Stimulated activated CD4-positive, alpha-beta T cell treated with anti-CD3 and anti-CD28 coated beads, Interleukin-1b, Interleukin-23, amount 100 ng/mL, for 1 hour (primary cell): ENCODE data around the gene SLC25A26.
"Not testable (repeated sequence)": the region's sequence is repeated elsewhere in the genome, so short reads cannot be mapped to it uniquely, and the experiment has no call there.

ENCODE experiments used
- DNase-seq, 2 donors: peaks; one replicate each; pipeline ENCODE4 v3.0.0-alpha.2; 2020; ENCODE audit warnings: low read depth in 2 of 2

The SLC25A26 gene

DNA sequence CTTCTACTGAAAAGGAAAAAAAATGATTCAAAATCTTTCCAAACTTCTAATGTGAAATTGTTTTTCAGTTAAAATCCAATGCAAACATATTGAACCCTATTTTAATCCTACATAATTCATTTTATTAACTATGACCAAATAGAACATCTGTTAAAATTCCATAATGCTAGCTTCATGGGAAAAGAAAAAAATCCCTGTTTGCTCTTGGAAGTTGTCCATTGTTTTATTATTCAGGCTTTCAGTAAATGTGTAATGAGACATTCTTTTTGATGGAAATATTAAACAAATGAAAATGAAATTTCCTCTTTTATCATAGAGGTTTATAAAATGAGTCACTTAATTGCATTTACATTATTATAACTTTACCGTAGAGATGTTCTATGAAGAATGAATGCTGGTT lies 49.5 kb downstream of the SLC25A26 start:
- no peak for DNase-seq

DNA sequence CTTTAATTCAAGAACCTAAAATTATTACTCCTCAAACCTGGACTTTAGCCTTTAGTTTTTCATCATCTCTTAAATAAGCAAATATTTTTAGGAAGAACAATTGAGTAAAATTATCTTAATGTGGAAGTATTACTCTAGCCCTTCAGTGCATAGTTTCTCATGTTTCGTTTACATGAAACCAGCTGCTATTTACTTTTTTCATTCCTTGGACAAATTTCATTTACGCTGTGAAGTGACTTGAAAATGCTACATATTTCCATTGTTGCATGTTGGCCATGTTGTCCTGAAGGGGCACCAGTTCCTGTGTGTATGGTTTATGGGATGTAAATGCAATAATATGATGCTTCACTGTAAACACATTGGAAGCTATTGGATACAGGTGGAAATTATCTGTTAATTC lies 49.9 kb downstream of the SLC25A26 start:
- DNase-seq = no peak

DNA sequence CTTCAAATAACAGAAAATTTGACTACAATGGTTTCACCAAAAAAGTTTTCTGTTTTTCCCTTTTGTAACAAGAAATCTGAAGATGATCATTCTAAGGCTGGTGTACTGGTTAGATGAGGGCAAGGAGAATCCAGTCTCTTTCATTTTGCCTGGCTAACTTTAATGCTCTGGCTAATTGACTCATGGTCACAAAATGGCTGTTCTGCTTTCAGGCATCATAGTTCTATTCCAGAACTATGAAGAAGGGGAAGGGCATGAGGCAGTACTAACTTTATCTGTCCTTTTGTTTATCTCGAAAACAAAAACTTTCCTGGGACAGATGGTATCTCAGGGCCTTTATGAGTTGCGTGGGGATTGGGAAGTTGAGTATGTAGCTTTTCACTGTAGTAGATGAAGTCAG lies 50.4 kb downstream of the SLC25A26 start:
- no peak for DNase-seq

DNA sequence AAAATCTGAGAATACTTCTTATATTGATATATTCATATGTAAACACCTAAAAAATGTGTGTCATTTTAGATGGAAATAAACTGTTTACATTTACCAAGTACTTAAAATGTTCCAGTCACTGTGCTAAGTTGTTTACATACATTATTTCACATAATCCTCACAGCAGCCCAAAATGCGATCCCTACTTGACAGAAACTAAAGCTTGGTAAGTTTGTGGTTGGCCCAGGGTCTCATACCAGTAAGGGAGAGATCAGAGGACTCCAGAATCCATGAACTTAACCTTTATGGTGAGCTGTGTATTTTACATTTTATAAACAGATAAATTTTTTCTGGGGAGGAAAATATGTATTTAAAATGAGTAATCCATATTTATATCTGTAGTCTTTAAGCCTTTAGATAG lies 51.2 kb downstream of the SLC25A26 start:
- no peak for DNase-seq

DNA sequence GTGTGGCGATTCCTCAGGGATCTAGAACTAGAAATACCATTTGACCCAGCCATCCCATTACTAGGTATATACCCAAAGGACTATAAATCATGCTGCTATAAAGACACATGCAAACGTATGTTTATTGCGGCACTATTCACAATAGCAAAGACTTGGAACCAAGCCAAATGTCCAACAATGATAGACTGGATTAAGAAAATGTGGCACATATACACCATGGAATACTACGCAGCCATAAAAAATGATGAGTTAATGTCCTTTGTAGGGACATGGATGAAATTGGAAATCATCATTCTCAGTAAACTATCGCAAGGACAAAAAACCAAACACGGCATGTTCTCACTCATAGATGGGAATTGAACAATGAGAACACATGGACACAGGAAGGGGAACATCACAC lies 54.0 kb downstream of the SLC25A26 start:
- DNase-seq = not testable (repeated sequence)

DNA sequence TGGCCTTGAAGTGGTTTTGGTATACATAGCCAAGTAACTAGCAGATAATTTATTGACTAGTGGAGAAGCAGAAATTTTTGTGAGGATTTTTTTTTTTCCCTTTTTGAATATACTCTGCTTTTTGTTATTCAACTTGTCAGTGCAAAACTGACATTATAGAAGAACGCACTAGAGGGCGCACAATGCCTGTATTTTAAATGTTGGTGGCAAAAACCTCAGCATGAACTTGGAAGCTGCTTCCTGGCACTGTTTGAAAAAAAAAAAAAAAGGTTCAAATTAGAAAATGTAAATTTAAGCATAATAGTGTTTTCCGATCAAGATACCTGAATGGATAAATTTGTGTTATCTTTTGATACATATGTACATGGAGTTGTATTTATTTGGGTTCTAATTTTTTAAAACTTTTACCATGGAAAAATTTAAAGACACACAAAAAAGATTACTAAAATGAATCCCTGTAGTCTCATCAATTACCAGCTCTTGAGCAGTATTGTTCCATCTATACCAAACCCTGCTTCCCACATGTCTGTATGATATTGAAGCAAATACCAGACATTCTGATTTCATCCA lies 56.0 kb downstream of the SLC25A26 start:
- DNase-seq = peak; percentile 27 to 31

DNA sequence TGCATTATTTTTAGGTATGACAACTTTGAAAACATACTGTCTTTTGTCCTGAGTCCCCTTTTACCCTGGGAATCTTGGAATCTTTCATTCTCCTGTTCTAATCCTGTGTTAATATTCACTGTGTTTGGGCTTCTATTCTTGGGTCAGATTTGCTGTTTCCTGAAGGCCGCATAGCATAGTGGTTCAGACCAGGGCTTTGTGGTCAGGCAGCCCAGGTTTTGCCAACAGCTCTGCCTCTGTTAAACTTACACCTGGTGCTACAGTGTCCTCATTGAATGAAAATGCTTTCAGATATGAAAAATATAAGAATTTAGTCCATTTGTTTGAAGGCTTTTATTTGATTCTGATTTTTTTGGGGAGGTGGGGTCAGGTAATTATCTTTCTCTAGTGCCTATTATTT lies 58.4 kb downstream of the SLC25A26 start:
- no peak for DNase-seq

DNA sequence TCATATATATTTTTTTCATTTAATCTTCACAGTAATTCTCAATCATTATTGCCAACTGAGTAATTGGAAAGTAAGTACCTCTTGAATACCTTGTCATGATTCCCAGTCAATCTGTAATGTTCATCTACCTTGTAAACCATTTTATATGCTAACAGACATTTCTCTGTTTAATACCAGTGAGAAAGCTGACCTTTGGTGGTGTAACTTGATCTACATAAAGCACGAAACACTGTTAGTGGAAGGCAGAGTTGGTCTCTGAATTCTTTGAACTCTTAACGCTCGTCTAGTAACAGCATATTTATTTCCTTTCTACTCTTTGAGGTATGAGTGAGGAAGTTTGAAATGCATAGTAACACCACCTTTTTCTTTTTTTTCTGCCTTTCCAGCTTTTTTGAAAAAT lies 59.5 kb downstream of the SLC25A26 start:
- DNase-seq = no peak

DNA sequence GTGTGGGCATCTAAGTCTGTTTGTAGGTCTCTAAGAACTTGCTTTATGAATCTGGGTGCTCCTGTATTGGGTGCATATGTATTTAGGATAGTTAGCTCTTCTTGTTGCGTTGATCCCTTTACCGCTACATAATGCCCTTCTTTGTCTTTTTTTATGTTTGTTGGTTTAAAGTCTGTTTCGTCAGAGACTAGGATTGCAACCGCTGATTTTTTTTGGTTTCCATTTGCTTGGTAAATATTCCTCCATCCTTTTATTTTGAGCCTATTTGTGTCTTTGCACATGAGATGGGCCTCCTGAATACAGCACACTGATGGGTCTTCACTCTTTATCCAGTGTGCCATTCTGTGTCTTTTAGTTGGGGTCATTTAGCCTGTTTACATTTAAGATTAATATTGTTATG lies 71.1 kb downstream of the SLC25A26 start:
- not testable (repeated sequence) for DNase-seq

DNA sequence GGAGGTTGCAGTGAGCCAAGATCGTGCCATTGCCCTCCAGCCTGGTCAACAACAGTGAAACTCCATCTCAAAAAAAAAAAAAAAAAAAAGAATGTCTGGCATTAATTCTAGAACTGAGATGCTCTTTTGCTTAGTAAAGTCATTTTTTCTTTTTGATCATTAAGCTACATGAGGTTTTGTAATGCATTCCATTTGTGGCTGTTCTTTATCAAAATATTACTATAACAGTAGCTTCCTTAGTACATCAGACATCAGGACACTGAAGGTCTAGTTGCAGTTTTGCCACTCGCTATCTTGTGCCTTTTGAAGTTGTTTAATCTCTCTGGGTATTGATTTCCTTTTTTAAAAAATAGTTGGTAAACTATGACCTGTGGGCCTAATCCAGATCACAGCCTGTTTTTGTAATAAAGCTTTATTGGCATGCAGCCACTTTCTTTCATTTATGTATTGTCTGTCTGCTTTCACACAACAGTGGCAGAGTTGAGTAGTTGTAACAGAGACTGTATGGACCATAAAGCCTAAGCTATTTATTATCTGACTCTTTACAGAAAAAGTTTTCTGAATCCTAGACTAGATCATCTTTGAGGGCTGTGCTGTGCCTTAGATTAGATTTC lies 76.6 kb downstream of the SLC25A26 start:
- DNase-seq = no peak

DNA sequence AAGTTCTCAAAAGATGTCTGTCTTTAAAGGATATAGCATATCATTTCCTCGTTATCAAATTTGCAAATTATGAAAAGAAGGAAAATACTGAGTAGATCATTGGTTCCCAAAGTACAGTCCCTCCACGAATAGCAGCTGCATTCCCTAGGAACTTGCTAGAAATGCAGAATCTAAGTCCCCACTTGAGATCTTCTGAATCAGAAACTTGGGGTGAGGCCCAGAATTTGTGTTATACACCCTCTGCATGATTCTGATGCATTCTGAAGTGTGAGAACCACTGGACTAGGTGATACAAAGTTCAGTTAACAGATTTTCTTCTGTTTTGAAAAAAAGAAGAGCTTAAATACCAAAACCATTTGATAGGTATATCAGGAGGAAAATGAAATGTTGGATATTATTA lies 77.1 kb downstream of the SLC25A26 start:
- no peak for DNase-seq

DNA sequence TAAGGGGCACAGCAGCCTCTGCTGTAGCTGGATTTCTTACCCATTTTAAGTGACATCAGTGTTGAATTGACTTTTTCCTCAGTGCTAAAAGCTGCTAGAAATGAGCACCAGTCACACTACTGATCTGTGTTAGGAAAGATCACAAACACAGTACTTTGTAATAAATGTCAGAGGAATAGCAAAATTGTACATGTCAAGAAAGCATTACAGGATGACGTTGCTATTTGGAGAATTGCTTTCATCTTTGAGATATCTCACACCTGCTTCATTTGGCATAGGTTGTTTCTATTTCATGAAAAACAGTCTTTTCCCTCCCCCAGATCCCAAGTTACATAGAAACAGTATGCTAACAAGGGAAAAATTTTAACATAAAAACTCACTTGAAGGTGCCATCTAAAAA lies 77.8 kb downstream of the SLC25A26 start:
- DNase-seq = no peak

DNA sequence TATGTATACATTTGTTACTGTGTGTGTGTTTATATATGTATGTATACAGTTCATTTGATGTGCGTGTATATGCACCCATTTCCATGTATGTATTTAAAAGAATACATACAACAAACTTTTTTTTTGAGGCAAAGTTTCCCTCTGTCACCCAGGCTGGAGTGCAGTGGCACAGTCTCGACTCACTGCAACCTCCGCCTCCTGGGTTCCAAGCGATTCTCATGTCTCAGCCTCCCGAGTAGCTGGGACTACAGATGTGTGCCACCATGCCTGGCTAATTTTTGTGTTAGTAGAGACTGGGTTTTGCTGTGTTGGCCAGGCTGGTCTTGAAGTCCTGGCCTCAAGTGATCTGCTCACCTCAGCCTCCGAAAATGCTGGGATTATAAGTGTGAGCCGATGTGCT lies 78.3 kb downstream of the SLC25A26 start:
- DNase-seq = not testable (repeated sequence)

DNA sequence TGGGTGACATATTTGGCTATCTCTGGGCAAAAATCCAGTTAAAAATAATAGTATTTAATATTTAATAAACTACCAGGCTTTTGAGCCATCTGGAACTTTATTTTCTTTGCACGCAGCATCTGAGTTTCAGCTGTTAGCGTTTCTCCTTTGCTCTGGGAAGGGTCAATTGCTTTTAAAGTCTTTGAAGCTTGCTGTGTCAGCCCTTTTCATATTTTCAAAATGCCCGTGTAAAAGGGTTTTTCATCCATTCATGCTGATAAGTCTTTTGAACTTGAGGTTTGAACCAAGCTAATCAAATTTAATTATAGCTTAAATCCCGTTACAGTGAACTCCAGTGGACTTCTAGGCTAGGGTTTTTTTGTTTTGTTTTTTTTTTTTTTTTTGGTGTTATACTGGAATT lies 79.1 kb downstream of the SLC25A26 start:
- DNase-seq = no peak

DNA sequence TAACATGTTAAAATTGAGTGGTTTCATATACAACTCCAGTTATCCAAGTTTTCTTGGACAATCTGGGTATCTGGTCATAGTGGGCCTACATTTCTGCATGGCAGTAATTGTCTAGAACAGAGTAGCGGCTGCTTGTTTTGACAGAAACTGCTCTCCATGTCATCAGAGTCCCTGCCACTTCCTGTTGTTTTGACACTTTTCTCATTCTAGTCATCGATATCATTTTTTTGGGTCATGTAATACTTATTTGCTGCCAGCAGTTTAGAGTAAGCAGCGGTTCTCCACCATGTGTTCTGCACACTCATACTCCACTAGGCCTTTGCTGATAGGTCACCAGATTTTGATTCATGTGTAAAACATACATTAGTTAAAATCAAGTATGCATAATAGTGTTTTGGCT lies 81.5 kb downstream of the SLC25A26 start:
- DNase-seq = no peak

DNA sequence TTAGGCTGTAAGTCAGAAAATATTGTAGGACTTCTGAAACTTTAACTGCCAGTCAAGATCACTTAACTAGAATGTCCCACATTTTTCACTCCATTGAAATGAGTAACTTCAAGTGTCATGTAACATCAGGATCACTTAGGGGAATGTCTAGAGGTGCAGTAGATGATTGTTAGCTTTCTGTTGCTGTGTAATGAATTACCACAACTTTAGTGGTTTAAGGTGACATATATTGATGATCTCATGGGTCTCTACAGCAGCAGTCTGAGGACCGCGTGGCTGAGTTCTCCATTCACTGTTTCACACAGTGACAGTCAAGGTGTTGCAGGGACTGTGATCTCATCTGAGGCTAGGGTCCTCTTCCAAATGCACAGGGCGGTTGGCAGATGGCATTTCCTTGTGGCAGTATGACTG lies 82.7 kb downstream of the SLC25A26 start:
- DNase-seq = no peak

DNA sequence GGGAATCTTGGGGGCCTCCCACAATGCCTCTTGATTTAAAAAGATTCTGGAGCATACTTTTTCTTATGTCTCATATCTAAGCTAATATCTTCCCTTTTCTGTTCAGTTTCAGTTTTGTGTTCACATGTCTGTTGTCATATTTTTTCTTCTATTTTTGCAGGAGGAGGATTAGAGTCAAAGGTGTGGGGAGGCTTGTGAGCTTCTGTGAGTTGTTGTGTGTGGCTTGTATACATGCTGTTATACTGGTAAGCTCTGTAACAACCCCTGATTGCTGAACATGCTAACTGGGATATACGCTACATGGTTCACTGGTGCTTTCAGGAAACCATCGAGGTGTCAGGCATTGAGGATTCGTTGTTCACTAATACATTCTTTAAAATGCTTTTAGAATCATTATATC lies 83.5 kb downstream of the SLC25A26 start:
- DNase-seq = no peak

DNA sequence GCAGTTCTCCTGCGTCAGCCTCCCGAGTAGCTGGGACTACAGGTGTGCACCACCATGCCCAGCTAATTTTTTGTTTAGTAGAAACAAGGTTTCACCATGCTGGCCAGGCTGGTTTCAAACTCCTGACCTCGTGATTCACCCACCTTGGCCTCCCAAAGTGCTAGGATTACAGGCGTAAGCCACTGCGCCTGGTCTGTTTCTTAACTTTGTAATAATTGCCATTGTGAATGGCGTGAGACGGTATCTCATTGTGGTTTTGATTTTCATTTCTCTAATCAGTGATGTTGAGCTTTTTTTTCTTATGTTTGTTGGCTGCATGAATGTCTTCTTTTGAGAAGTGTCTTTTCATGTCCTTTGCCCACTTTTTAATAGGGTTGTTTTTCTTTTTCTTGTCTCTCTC lies 85.3 kb downstream of the SLC25A26 start:
- not testable (repeated sequence) for DNase-seq

DNA sequence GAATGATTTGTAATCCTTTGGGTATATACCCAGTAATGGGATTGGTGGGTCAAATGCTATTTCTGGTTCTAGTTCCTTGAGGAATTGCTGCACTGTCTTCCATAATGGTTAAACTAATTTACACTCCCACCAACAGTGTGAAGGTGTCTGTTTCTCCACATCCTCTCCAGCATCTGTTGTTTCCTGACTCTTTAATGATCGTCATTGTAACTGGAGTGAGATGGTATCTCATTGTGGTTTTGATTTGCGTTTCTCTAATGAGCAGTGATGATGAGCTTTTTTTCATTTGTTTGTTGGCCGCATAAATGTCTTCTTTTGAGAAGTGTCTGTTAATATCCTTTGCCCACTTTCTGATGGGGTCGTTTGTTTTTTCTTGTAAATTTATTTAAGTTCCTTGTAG lies 86.2 kb downstream of the SLC25A26 start:
- DNase-seq = not testable (repeated sequence)

DNA sequence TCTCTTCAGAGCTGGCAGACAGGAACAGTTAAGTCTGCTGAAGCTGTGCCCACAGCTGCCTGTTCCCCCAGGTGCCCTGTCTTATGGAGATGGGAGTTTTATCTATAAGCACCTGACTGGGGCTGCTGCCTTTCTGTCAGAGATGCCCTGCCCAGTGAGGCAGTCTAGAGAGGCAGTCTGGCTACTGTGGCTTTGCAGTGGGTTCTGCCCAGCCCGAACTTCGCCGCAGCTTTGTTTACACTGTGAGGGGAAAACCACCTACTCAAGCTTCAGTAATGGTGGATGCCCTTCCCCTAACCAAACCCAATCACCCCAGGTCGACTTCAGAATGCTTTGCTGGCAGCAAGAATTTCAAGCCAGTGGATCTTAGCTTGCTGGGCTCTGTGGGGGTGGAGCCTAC lies 91.2 kb downstream of the SLC25A26 start:
- no peak for DNase-seq

DNA sequence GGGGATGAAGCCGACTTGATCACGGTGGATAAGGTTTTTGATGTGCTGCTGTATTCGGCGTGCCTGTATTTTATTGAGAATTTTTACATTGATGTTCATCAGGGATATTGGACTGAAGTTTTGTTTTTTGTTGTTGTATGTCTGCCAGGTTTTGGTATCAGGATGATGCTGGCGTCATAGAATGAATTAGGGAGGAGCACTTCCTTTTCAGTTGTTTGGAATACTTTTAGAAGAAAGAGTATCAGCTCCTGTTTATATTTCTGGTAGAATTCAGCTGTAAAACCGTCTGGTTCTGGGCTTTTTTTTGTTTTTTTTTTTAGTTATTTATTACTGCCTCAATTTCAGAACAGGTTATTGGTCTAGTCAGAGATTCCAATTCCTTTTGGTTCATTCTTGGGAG lies 93.7 kb downstream of the SLC25A26 start:
- DNase-seq = no peak

DNA sequence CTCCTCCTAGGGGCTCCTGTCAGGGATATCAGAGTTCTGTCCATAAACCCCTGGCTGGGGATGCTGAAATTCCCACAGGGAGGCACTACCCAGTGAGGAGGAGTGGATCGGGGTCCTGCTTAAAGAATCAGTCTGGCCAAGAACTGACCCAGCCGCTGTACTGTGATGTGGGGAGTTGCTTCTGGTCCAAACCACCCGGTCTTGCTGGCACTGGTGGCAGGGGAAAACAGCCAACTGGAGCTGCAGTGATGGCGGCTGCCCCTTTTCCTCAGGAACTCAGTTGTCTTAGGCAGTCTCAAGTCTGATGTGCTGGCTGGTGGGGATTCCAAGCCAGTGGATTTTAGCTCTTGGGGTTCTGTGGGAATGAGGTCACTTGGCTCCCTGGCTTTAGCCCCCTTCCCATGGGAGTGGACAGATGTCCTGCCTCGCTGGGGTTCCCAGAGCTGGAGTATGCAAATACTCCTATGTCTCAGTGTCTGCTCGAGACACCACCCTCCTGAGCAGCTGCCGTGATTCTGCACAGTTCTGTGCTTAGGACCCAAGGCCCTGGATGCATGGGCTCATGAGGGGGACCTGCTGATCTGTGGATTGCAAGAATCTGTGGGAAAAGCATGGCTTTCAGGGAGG lies 97.1 kb downstream of the SLC25A26 start:
- no peak for DNase-seq

DNA sequence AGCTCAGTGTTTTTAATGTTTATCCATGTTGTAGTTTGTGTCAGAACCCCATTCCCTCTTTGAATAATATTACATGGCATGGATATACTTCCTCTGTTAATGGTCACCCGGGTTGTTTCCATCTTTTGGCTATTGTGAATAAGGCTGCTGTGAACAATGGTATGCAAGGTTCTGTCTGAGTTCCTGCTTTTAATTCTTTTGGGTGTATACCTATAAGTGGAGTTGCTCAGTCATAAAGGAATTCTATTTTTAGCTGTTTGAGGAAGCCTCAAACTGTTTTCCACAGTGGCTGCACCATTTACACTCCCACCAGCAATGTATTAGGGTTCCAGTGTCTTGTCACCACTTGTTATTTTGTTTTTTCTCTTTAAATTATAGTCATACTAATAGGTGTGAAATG lies 99.6 kb downstream of the SLC25A26 start:
- no peak for DNase-seq

DNA sequence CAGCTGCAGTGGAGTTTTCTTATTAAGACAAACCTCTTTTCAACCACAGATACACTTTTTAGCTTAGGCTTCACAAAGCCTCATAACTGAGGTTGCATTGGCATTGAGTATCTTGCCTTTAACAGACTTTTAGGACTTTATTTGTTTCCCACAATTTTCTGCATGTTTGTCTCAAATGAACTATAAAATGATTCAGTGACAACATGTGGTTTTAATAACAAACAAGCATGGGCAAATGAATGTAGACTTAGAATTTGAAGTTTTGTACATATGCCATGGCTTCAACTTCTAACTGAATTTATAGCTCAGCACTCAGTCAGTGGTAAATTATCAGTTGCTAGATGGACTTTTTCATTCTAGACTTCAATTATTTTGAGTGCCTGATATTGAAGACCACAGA lies 101.6 kb downstream of the SLC25A26 start:
- no peak for DNase-seq
